OCI-LY1 (cell line): ENCODE data around the gene SH3YL1.

ENCODE experiments used
- CTCF ChIP-seq: fragments of 200-600 bp; sonication (generic), shearing (Covaris generic); IDR thresholded peaks from 2 replicates; pipeline ENCODE4 v1.5.1; 2017; ENCODE audit warnings: mild to moderate bottlenecking, antibody characterized with exemption, low read length, moderate library complexity, mixed read lengths
- EZH2 ChIP-seq: fragments of 200-600 bp; sonication (generic), shearing (Covaris generic); IDR thresholded peaks from 2 replicates; pipeline ENCODE4 v1.8.0; 2017; ENCODE audit warnings: borderline replicate concordance, mixed run types, mild to moderate bottlenecking, antibody characterized with exemption, low read length, moderate library complexity, mixed read lengths

DNA sequence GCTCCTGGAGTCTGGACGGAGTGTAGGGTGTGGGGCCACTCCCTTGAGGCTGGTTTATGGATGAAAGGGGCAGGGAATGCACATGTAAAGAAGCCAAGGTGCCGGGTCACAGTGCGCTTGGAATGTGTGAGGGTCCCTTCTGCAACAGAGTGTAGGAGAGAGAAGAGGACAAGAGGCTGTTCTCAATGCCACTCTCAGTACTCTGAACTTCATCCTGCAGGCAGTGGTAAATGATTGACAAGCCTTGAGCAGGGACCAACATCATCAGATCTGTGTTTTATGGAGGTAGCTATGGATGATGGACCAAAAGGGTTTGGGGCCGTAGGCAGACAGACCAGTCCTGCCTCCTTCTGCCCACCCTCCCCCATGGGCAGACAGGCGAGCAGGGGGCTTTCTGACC lies 31.3 kb upstream of the SH3YL1 start:
- TF ChIP-seq CTCF, result no peak
- no peak for TF ChIP-seq EZH2
